Loucy (cell line): Measurements from ENCODE around the gene UQCRC1.

Experiments
- EZH2phosphoT487 ChIP-seq: fragments of 200-600 bp; IDR thresholded peaks from 2 replicates; pipeline ENCODE4 v1.6.1; 2018; ENCODE audit warnings: antibody characterized with exemption, mild to moderate bottlenecking, moderate library complexity, borderline replicate concordance
- TF ChIP-seq, protein P1 (sequence below): fragments of 200-600 bp; sonication (generic); conservative IDR thresholded peaks from 2 replicates; pipeline ENCODE4 v1.5.1; 2014; ENCODE audit warnings: mild to moderate bottlenecking, antibody characterized with exemption, low read length

DNA sequence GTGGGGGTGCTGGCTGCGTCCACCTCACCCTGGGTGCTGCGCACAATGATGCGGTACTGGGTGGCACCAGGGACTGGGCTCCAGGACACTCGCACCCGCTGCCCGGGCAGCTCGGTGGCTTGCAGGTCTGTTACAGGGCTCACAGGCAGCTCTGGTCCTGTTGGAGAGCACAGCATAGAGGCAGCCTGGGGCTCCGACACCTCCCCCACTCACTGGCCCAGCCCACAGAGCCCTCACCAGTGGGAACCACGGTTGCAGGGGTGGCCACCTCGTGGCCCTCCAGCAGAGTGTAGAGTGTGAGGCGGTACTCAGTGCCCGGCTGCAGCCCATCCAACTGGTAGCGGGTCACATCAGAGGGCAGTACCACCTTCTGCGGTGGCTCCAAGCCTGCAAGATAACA is 18.0 kb downstream of the UQCRC1 start:
- TF ChIP-seq, protein P1, sequence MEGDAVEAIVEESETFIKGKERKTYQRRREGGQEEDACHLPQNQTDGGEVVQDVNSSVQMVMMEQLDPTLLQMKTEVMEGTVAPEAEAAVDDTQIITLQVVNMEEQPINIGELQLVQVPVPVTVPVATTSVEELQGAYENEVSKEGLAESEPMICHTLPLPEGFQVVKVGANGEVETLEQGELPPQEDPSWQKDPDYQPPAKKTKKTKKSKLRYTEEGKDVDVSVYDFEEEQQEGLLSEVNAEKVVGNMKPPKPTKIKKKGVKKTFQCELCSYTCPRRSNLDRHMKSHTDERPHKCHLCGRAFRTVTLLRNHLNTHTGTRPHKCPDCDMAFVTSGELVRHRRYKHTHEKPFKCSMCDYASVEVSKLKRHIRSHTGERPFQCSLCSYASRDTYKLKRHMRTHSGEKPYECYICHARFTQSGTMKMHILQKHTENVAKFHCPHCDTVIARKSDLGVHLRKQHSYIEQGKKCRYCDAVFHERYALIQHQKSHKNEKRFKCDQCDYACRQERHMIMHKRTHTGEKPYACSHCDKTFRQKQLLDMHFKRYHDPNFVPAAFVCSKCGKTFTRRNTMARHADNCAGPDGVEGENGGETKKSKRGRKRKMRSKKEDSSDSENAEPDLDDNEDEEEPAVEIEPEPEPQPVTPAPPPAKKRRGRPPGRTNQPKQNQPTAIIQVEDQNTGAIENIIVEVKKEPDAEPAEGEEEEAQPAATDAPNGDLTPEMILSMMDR: no peak
- no peak for TF ChIP-seq EZH2phosphoT487
